Tibial artery (tissue), 4 donors: ENCODE data around the gene ASPN.

Experiments used
- DNase-seq, 2 donors: peaks; one replicate each; pipeline ENCODE4 v3.0.0-alpha.2; 2019
- H3K27ac ChIP-seq, 2 donors: fragments of 200-600 bp; sonication (generic) in 1 of 2; 1 replicate in 1 of 2; 2 replicates in 1 of 2; pipeline ENCODE4 v1.5.1; 2018 to 2019; ENCODE audit warnings: mild to moderate bottlenecking in 1 of 2
- H3K27me3 ChIP-seq, 2 donors: fragments of 200-600 bp; sonication (generic) in 1 of 2; one replicate each; pipeline versions ENCODE4 v1.5.1 to v1.6.0; 2016 to 2019
- H3K36me3 ChIP-seq, 3 donors: fragments of 200-600 bp; sonication (generic) in 2 of 3; one replicate each; pipeline ENCODE4 v1.5.1; 2016 to 2019; ENCODE audit warnings: mild to moderate bottlenecking in 2 of 3
- H3K4me1 ChIP-seq, 4 donors: fragments of 200-600 bp; sonication (generic) in 2 of 4; 1 replicate in 3 of 4; 2 replicates in 1 of 4; pipeline ENCODE4 v1.5.1; 2016 to 2019
- H3K4me3 ChIP-seq, 2 donors: fragments of 200-600 bp; sonication (generic) in 1 of 2; 1 replicate in 1 of 2; 2 replicates in 1 of 2; pipeline ENCODE4 v1.5.1; 2018 to 2019; ENCODE audit warnings: mild to moderate bottlenecking in 2 of 2
- H3K9me3 ChIP-seq, 3 donors: fragments of 200-600 bp; sonication (generic) in 1 of 3; one replicate each; pipeline ENCODE4 v1.5.1; 2016 to 2019
- CTCF ChIP-seq, 2 experiments: fragments of 200-600 bp in 1 of 2; fragments of 450-650 bp in 1 of 2; IDR thresholded peaks; one replicate each; pipeline ENCODE4 v1.5.1; 2017 to 2019; ENCODE audit warnings: antibody characterized with exemption in 2 of 2, mild to moderate bottlenecking in 1 of 2, moderate library complexity in 1 of 2
- intact Hi-C: fragments of 100-400 bp; cut with DNase I; formaldehyde crosslinking; loops from one replicate; pipeline ENCODE4 v1.15.0; 2023; ENCODE audit warnings: low total_unique reads

ASPN gene

GRCh38 chr9:92482329-92482728, at the start of gene ASPN:
TSS of gene ASPN (minus strand) at chr9:92482506.
- peak within 1 kb of the TSS; percentile 15 to 33 for H3K4me3 ChIP-seq
- peak within 1 kb of the TSS; percentile 81 to 85 for H3K27ac ChIP-seq
- H3K4me1 ChIP-seq: peaks cover 0 to 83% (median 35%) of the 10 kb centered on the region in 4 donors
- intact Hi-C loops: no loop called here
- H3K9me3 ChIP-seq: no peaks in the 10 kb centered on the region
- H3K36me3 ChIP-seq: no peaks in the 10 kb centered on the region
- H3K27me3 ChIP-seq: no peaks in the 10 kb centered on the region
- no peak for DNase-seq
- TF ChIP-seq CTCF (IDR thresholded peaks at IDR 0.05): no peak

GRCh38 chr9:92530893-92531292, 48.6 kb upstream of the ASPN start:
- no peak overlapping the region for H3K27ac ChIP-seq
- intact Hi-C loops: no loop called here
- TF ChIP-seq CTCF (IDR thresholded peaks at IDR 0.05): no peak
- H3K9me3 ChIP-seq: peaks cover 0 to 4% (median 0%) of the 10 kb centered on the region in 3 donors
- no peaks in the 10 kb centered on the region for H3K27me3 ChIP-seq
- no peak for DNase-seq
- H3K4me3 ChIP-seq: no peak overlapping the region
- H3K4me1 ChIP-seq: peaks cover 0 to 20% (median 5%) of the 10 kb centered on the region in 4 donors
- no peaks in the 10 kb centered on the region for H3K36me3 ChIP-seq

- Histone ChIP-seq H3K27ac (no peak overlapping the region), H3K9me3 (peaks cover 0 to 4% (median 0%) of the 10 kb centered on the region in 3 donors), H3K27me3 (no peaks in the 10 kb centered on the region), H3K36me3 (no peaks in the 10 kb centered on the region), H3K4me1 (peaks cover 0 to 13% (median 3%) of the 10 kb centered on the region in 4 donors), H3K4me3 (no peak overlapping the region)
- no peak for DNase-seq
- no peak for TF ChIP-seq CTCF (IDR thresholded peaks at IDR 0.05)
- intact Hi-C loops: no loop called here
Observed at GRCh38 chr9:92529124-92529523, 46.8 kb upstream of the ASPN start.

- no peak overlapping the region for H3K4me3 ChIP-seq
- no peak for DNase-seq
- no peak for TF ChIP-seq CTCF (IDR thresholded peaks at IDR 0.05)
- H3K27me3 ChIP-seq: no peaks in the 10 kb centered on the region
- no peaks in the 10 kb centered on the region for H3K36me3 ChIP-seq
- peak overlapping the region; percentile 46 to 49 for H3K27ac ChIP-seq
- intact Hi-C loops: no loop called here
- peaks cover 0 to 10% (median 1%) of the 10 kb centered on the region in 4 donors for H3K4me1 ChIP-seq
- H3K9me3 ChIP-seq: peaks cover 0 to 4% (median 0%) of the 10 kb centered on the region in 3 donors
Observed at GRCh38 chr9:92528522-92528849, 46.2 kb upstream of the ASPN start.

GRCh38 chr9:92527832-92528521, 45.7 kb upstream of the ASPN start:
- peak overlapping the region; percentile 46 to 49 for H3K27ac ChIP-seq
- TF ChIP-seq CTCF (IDR thresholded peaks at IDR 0.05): no peak
- H3K4me3 ChIP-seq: no peak overlapping the region
- no peaks in the 10 kb centered on the region for H3K36me3 ChIP-seq
- peaks cover 0 to 10% (median 1%) of the 10 kb centered on the region in 4 donors for H3K4me1 ChIP-seq
- intact Hi-C loops: no loop called here
- DNase-seq: no peak
- H3K9me3 ChIP-seq: peaks cover 0 to 4% (median 0%) of the 10 kb centered on the region in 3 donors
- no peaks in the 10 kb centered on the region for H3K27me3 ChIP-seq
